HepG2 (cell line): ENCODE measurements around the gene SLC25A10. TPM values are rescaled to one million over a fixed set of nuclear protein-coding genes. Genes with fewer than 3 reads are reported as not detected.

ENCODE experiments used
- CENPBD1 ChIP-seq: sonication (generic); formaldehyde crosslinking; IDR thresholded peaks from 2 replicates; pipeline ENCODE4 v1.8.0; 2022; ENCODE audit warnings: missing genetic modification reagents, low read depth, mild to moderate bottlenecking, borderline replicate concordance
- DNMT1 ChIP-seq: sonication (generic); formaldehyde crosslinking; IDR thresholded peaks from 2 replicates; pipeline ENCODE4 v1.5.1; 2020; ENCODE audit warnings: mild to moderate bottlenecking, missing genetic modification reagents
- DZIP1 ChIP-seq: sonication (generic); formaldehyde crosslinking; IDR thresholded peaks from 2 replicates; pipeline ENCODE4 v1.5.0; 2020; ENCODE audit warnings: mild to moderate bottlenecking, missing genetic modification reagents
- GLI4 ChIP-seq: sonication (generic); formaldehyde crosslinking; IDR thresholded peaks from 2 replicates; pipeline ENCODE4 v1.5.1; 2020; ENCODE audit warnings: missing genetic modification reagents, mild to moderate bottlenecking, moderate library complexity, borderline replicate concordance
- PATZ1 ChIP-seq: sonication (generic); formaldehyde crosslinking; IDR thresholded peaks from 2 replicates; pipeline ENCODE4 v1.4.0; 2020; ENCODE audit warnings: missing genetic modification reagents
- PCBP1 ChIP-seq: fragments of 200-400 bp; formaldehyde crosslinking; IDR thresholded peaks from 2 replicates; pipeline ENCODE4 v1.6.1; 2017; ENCODE audit warnings: mild to moderate bottlenecking, low read depth, low read length, borderline replicate concordance
- ZBTB3 ChIP-seq: sonication (generic); formaldehyde crosslinking; IDR thresholded peaks from 2 replicates; pipeline ENCODE4 v1.4.0; 2020; ENCODE audit warnings: low read depth, mild to moderate bottlenecking, moderate library complexity, missing genetic modification reagents, borderline replicate concordance
- ZNF10 ChIP-seq: sonication (generic); formaldehyde crosslinking; IDR thresholded peaks from 2 replicates; pipeline ENCODE4 v1.4.0; 2020; ENCODE audit warnings: mild to moderate bottlenecking, low read depth, missing genetic modification reagents, borderline replicate concordance
- ZNF274 ChIP-seq: sonication (generic); formaldehyde crosslinking; IDR thresholded peaks from 2 replicates; pipeline ENCODE4 v1.5.1; 2020; ENCODE audit warnings: mild to moderate bottlenecking, missing genetic modification reagents
- ZNF329 ChIP-seq: sonication (generic); formaldehyde crosslinking; IDR thresholded peaks from 2 replicates; pipeline ENCODE4 v1.9.0; 2021; ENCODE audit warnings: low read depth, mild to moderate bottlenecking, missing genetic modification reagents
- ZNF335 ChIP-seq: sonication (generic); formaldehyde crosslinking; IDR thresholded peaks from 2 replicates; pipeline ENCODE4 v1.4.0; 2020; ENCODE audit warnings: missing genetic modification reagents
- ZNF547 ChIP-seq: sonication (generic); formaldehyde crosslinking; IDR thresholded peaks from 2 replicates; pipeline ENCODE4 v1.5.1; 2020; ENCODE audit warnings: mild to moderate bottlenecking, missing genetic modification reagents
- ZNF646 ChIP-seq: sonication (generic); formaldehyde crosslinking; IDR thresholded peaks from 2 replicates; pipeline ENCODE4 v1.9.0; 2021; ENCODE audit warnings: mild to moderate bottlenecking, missing genetic modification reagents
- ZNF740 ChIP-seq: sonication (generic); formaldehyde crosslinking; IDR thresholded peaks from 2 replicates; pipeline ENCODE4 v1.4.0; 2020; ENCODE audit warnings: missing genetic modification reagents
- ZNF883 ChIP-seq: sonication (generic); formaldehyde crosslinking; IDR thresholded peaks from 2 replicates; pipeline ENCODE4 v1.5.1; 2020; ENCODE audit warnings: mild to moderate bottlenecking, missing genetic modification reagents; ENCODE audit errors: not compliant biosample characterization
- polyA plus RNA-seq, 8 experiments: library from polyadenylated mRNA; depleted of rRNA in 3 of 8; stranded (reverse) in 7 of 8; unstranded in 1 of 8; fragments of >200 nt; fragmentation: Illumina TruSeq in 4 of 8; extraction: Trizol in 4 of 8; gene quantifications; 2 replicates each; pipeline versions ENCODE4 v1.2.1 to v1.2.3, GENCODE V29; 2011 to 2016; ENCODE audit warnings: low read depth in 4 of 8, missing spikeins in 1 of 8, mixed read lengths in 1 of 8; ENCODE audit not compliant: insufficient read depth in 1 of 8
- total RNA-seq, 5 experiments: library from RNA; depleted of rRNA; stranded (reverse); fragments of >200 nt; fragmentation: Illumina TruSeq; extraction: Trizol; gene quantifications; 2 replicates each; pipeline ENCODE4 v1.2.3, GENCODE V29; 2016; ENCODE audit warnings: low read depth in 1 of 5

Gene SLC25A10
- total and polyA plus RNA-seq, 2 of the 13 experiments (the other 11 are each of a cell fraction or from before 2014, with no cell fraction given): 46.5 to 140 TPM

- TF ChIP-seq GLI4 (CRISPR knock-in tag) (0 out of 2 replicates have a peak, but pooled peaks have one; percentile 39), ZNF10 (no peak), PATZ1 (CRISPR knock-in tag) (peak; percentile 25; the same call in 1 of the 2 replicates), CENPBD1 (CRISPR knock-in tag) (no peak), ZNF335 (CRISPR knock-in tag) (0 out of 2 replicates have a peak, but pooled peaks have one; percentile 65), PCBP1 (0 out of 2 replicates have a peak, but pooled peaks have one; percentile 24), ZBTB3 (CRISPR knock-in tag) (no peak), DNMT1 (CRISPR knock-in tag) (peak; percentile 55; the same call in 1 of the 2 replicates), DZIP1 (CRISPR knock-in tag) (peak; percentile 75; the same call in 1 of the 2 replicates), ZNF883 (no peak), ZNF329 (CRISPR knock-in tag) (no peak), ZNF274 (CRISPR knock-in tag) (no peak), ZNF740 (peak; percentile 45; the same call in 1 of the 2 replicates), ZNF547 (CRISPR knock-in tag) (no peak), ZNF646 (CRISPR knock-in tag) (peak; percentile 99)
Observed at GRCh38 chr17:81741594-81742452, 29.7 kb downstream of the SLC25A10 start (continued).
